GM21526 (cell line): Measurements from ENCODE around the gene SH3PXD2A.
"Not testable (repeated sequence)": the region's sequence is repeated elsewhere in the genome, so short reads cannot be mapped to it uniquely, and the experiment has no call there.

Experiments
- ATAC-seq: cut with Tn5 transposase; IDR thresholded peaks from one replicate; pipeline ENCODE4 v1.9.1; 2021; ENCODE audit warnings: moderate library complexity; ENCODE audit not compliant: unreplicated experiment, low FRiP score

Gene SH3PXD2A

DNA sequence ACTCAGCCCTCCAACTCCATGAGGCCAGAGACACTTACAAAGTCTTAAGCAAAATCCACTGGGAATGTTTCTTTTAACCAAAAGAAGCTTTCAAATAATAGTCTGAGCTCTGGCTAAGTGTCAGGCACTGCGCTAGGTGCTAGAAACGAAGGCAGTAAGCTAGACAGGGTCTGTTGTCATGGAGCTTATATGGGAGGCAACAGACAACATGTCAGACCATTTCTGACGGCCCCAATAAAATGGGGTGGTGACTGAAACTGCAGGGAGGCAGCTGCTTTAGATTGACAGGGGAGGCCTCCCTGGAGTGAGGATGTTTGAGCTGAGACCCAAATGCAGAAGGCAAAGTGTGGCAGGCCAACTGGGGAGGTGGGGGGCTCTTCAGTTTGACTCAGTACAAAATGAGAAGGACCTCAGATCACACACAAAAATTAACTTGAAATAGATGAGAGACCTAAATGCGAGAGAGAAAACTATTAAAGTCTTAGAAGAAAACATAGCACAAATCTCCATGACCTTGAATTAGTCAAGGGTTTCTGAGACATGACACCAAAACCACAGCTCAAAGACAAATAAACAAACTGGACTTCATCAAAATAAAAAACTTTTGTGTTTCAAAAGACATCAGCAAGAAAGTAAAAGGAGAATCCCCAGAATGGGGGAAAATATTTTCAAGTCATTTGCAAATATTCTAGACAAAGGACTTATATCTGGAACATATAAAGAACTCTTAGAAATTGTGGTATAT lies 40.6 kb downstream of the SH3PXD2A start:
- ATAC-seq = no peak

DNA sequence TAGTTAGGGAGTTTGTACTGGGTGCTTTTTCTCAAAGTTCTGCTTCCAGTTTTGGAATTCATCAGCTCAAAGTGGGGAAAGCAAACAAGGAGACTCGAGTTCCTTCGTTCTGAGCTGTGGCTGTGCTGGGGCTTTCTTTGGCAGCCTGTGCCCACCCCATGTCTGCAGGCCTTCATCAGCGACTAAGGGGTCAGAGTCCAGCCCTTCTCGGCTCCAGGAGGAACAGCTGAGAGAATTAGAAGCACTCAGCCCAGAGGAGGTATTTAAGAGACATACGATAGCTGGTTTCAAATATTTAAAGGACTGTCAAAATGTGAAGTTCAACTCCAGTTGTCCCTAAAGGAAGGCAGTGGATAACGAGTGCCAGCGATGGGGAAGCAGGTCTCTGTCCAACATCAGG lies 41.3 kb downstream of the SH3PXD2A start:
- no peak for ATAC-seq

- not testable (repeated sequence) for ATAC-seq
Observed at GRCh38 chr10:103813312-103813711, 42.1 kb downstream of the SH3PXD2A start.

- no peak for ATAC-seq
Observed at GRCh38 chr10:103812432-103812831, 42.9 kb downstream of the SH3PXD2A start.

DNA sequence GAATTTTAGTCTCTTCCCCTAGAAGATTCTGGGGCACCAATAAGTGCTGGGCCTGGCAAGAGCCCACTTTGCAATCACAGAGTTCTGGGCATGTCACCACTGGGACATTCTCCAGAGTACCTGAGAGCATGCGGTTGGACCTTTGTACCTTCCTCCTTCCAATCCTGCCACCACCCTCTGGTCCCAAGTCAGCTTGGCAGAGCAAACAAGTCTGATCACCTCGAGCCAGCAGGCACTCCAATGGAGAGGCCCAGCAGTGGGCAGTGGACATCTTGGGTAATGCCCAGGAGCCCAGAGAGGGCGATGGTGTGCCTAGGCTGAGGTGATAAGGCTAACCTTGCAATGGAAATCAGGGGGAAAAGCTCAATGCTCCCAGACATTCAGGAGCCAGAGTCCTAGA lies 43.4 kb downstream of the SH3PXD2A start:
- ATAC-seq = no peak

- no peak for ATAC-seq
Observed at GRCh38 chr10:103811463-103811862, 43.9 kb downstream of the SH3PXD2A start.

GRCh38 chr10:103808780-103809179 lies 46.6 kb downstream of the SH3PXD2A start:
- no peak for ATAC-seq

DNA sequence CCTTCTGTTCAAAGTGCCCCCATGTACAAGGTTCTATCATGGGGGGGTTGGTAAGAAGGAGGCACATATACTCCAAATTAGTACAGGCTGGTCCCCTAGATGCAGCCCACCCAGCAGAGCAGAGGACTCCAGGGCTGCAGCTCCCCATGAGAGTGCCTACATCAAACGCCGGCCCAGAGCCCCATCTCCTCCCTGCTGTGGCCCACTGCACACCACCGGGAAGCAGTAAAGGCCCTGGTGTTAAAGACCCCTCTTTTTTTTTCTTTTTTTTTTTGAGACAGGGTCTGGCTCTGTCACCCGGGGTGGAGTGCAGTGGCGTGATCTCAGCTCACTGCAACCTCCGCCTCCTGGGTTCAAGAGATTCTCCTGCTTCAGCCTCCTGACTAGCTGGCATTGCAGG lies 47.4 kb downstream of the SH3PXD2A start:
- no peak for ATAC-seq

- no peak for ATAC-seq
Observed at GRCh38 chr10:103806395-103807187, 48.8 kb downstream of the SH3PXD2A start.

DNA sequence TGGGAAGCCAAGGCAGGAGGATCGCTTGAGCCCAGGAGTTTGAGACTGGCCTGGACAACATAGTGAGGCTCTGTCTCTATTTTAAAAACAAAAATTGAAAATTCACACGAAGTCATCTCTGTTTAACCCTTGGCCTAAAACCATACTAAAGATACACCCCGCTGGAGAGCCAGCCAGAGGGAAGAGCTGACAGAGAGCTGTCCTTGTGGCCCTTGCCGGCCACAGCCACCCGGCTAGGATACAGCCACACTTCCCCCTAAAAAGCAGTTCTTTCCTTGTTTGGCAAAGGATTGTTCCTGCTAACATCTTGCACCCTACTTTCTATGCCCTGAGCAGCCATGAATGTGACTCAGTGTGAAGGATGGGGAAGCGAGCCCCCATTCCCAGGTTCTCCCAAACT lies 49.6 kb downstream of the SH3PXD2A start:
- ATAC-seq = no peak

- ATAC-seq = no peak
Observed at GRCh38 chr10:103804871-103805270, 50.5 kb downstream of the SH3PXD2A start.

DNA sequence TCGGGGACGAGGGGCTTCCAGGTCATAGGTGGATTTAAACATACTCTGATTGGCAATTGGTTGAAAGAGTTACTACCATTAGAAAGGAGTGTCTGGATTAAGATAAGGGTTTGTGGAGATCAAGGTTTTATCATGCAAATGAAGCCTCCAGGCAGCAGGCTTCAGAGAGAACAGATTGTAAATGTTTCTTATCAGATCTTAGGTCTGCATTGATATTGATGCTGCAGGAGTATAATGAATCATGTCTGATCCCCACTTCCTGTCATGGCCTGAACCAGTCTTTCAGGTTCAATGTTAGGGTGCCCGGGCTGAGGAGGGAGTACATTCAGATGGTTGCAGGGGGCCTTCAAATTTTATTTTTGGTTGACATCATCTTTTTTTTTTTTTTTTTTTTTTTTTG lies 51.4 kb downstream of the SH3PXD2A start:
- ATAC-seq = no peak

DNA sequence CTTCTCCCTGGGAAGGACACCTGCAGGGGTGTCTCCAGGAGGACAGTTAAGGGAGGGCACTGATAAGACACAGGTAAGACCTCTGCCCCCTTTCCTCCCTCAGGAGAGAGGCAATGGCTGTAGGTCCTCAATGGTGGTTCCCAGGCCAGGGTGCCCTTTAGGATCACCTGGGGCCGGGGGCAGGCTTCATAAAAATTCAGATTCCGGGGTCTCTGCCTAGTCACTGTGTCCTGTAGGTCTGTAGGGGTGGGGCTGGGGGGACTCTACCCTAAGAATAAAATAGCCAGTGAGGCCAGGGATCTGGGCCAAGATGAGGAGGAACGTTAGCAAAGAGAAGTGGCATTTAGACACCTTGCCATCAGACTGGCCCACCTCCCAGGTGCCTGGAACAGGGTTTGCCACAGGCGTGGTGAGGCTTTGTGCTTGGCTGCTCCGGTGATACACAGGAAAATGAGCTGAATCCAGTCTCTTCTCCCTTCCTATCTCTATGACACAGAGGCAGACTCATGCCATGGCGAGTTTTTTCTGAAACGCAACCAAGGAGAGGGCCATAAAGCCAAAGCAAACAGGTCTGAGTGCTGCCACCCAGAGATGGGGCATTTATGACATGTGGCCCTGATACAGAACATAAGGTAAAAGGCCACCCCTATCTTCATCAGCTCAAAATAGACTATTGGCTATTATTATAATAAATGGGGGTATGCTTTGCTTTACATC lies 52.6 kb downstream of the SH3PXD2A start:
- no peak for ATAC-seq

DNA sequence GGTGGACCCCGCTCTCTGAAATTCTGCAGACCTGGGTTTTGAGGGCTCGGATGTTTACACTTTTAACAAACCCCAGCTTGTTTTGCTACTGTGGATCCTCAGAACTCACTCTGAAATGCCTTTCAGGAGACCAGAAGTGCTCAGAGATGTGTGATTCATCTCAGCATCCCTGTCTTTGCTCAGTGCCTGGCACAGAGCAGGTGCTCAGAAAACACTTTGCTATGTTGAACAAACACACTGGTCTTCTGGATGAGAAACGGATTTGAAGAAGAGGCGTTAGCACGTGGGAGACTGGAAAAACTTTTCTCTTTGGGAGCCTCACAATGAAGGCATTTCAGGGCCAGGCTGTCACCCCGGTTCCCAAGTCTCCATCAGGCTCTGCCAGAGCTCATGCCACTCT lies 53.3 kb downstream of the SH3PXD2A start:
- ATAC-seq = no peak

GRCh38 chr10:103800789-103801540 lies 54.4 kb downstream of the SH3PXD2A start:
- no peak for ATAC-seq

- ATAC-seq = no peak
Observed at GRCh38 chr10:103800089-103800488, 55.3 kb downstream of the SH3PXD2A start.

GRCh38 chr10:103799341-103799740 lies 56.0 kb downstream of the SH3PXD2A start:
- ATAC-seq = no peak

DNA sequence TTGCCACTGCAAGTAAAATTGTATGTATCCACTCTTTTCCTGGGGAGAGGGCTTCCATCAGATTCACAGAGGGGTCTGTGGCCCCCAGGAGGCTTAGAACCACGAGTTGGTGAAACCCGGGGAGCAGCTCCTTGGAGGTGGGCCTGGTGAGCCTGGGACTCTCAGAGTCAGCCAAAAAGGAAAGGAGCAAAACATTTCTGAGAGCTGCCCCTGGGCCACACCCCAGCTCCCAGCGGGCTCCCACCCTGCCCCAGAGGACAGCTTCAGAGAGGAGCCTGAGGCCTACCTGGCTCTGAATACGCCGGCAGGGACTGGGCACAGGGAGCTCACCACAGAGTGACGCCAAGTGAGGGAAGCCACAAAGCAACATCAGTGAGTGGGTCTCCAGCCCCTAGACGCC lies 56.9 kb downstream of the SH3PXD2A start:
- no peak for ATAC-seq

GRCh38 chr10:103797857-103798256 lies 57.5 kb downstream of the SH3PXD2A start:
- no peak for ATAC-seq

DNA sequence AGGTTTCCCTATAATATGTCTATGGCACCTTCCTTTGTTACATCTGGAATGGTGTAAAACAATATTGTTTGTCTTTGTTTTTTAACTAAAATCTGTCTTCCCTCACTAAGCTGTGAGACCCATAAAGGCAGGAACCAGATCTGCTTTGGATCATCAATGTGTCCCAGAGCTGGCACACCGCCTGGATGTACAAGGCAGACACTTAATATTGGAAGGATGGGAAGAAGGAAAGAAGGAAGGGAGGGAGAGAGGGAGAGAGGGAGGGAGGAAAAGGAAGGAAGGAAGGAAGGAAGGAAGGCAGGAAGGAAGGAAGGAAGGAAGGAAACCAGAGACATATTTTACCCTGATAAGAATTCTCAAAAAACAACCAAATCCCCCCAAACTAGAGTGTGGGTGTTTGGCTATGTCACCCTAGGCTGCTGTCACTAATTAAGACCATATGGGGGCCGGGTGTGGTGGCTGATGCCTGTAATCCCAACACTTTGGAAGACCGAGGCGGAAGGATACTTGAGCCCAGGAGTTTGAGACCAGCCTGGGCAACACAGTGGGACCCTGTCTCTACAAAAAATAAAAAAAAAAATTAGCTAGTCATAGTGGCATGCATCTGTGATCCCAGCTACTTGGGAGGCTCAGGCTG lies 59.6 kb downstream of the SH3PXD2A start:
- ATAC-seq = no peak
